ENCODE results near the gene HOXA10. TPM values are rescaled to one million over a fixed set of nuclear protein-coding genes. Genes with fewer than 3 reads are reported as not detected.

The HOXA10 gene
- total RNA-seq, 1 experiment from 2014 or later, result 9.5 TPM

DNA sequence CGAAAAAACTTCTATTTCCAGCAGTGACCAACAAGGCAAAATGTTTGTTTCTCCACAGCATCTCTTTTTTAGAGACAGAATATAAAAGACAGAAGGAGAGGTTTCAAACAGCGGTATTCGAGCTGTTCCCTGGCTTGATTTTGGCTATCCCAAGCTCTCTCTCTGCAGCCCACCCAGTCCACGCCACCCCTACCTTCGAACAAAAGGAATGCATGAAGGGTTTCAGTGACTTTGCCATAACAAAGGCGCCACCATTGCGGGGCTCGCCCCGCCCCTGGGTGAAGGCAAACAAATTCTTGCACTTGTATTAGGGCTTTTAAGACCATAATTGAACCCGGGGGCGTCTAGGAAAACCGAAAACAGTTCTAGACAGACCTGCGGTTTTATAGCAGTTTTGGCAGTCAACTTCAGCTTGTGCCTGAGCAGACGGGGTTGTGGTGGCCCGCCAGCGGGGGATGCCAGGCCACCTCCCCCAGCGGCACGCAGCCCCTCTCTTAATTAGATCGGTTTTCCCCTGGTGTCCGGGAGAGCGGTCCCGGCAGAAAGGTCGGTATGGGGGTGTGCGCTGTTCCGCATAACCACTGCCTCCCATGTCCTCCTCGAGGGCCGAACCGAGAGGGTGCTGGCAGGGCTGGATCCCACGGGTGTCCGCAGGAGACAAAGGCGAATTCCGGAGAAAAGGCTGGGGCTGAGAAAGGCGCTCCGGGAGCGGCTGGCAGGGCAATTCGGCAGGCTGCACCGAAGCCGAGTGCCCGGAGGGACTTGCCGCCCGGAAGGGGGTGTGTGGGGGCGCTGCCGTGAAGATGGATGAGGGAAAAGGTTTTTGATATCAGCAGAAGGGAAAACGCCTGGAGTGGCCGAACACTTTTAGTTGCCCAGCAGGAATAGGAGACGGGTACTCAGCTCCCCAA lies 13.6 kb upstream of the HOXA10 start:
- Mint-ChIP-seq H3K4me1 (ENCODE audit: low read depth, unreplicated experiment) (peaks cover 7% of the 10 kb centered on the region), H3K9me3 (ENCODE audit: unreplicated experiment) (no peaks in the 10 kb centered on the region), H3K36me3 (ENCODE audit: insufficient read depth, unreplicated experiment) (peaks cover 6% of the 10 kb centered on the region), H3K27me3 (ENCODE audit: insufficient read depth, unreplicated experiment) (peaks cover 8% of the 10 kb centered on the region), H3K4me3 (ENCODE audit: unreplicated experiment) (no peak overlapping the region), H3K27ac (ENCODE audit: unreplicated experiment) (no peak overlapping the region)
- no TSS peak for BruUV-seq (replicated peaks)
- TF ChIP-seq, protein P1, sequence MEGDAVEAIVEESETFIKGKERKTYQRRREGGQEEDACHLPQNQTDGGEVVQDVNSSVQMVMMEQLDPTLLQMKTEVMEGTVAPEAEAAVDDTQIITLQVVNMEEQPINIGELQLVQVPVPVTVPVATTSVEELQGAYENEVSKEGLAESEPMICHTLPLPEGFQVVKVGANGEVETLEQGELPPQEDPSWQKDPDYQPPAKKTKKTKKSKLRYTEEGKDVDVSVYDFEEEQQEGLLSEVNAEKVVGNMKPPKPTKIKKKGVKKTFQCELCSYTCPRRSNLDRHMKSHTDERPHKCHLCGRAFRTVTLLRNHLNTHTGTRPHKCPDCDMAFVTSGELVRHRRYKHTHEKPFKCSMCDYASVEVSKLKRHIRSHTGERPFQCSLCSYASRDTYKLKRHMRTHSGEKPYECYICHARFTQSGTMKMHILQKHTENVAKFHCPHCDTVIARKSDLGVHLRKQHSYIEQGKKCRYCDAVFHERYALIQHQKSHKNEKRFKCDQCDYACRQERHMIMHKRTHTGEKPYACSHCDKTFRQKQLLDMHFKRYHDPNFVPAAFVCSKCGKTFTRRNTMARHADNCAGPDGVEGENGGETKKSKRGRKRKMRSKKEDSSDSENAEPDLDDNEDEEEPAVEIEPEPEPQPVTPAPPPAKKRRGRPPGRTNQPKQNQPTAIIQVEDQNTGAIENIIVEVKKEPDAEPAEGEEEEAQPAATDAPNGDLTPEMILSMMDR (IDR thresholded peaks at IDR 0.05; ENCODE audit: insufficient read depth in 1 of 2, low read depth in 1 of 2, low read length in 1 of 2, severe bottlenecking in 1 of 2, unreplicated experiment in 1 of 2), result no peak
- Histone ChIP-seq H3K4me1 (peaks cover 14% of the 10 kb centered on the region), H3K27me3 (replicated peaks; ENCODE audit: control insufficient read depth, insufficient read depth, low read length) (peaks cover 5% of the 10 kb centered on the region), H3K4me3 (ENCODE audit: low read depth, low read length) (no peak overlapping the region), H3K9me3 (no peaks in the 10 kb centered on the region), H3K36me3 (ENCODE audit: control insufficient read depth, insufficient read depth, low read length) (no peaks in the 10 kb centered on the region)
- POLR2A ChIA-PET, result no interaction called here
- CTCF ChIA-PET, result interaction anchor here (1.9 kb wide), 1 partner anchor 8 kb away, joined by 6 read pairs; no protein-coding TSS in a partner anchor
- no peak for DNase-seq
- intact Hi-C loops (cut with micrococcal nuclease; ENCODE audit: unreplicated experiment), result no loop called here

DNA sequence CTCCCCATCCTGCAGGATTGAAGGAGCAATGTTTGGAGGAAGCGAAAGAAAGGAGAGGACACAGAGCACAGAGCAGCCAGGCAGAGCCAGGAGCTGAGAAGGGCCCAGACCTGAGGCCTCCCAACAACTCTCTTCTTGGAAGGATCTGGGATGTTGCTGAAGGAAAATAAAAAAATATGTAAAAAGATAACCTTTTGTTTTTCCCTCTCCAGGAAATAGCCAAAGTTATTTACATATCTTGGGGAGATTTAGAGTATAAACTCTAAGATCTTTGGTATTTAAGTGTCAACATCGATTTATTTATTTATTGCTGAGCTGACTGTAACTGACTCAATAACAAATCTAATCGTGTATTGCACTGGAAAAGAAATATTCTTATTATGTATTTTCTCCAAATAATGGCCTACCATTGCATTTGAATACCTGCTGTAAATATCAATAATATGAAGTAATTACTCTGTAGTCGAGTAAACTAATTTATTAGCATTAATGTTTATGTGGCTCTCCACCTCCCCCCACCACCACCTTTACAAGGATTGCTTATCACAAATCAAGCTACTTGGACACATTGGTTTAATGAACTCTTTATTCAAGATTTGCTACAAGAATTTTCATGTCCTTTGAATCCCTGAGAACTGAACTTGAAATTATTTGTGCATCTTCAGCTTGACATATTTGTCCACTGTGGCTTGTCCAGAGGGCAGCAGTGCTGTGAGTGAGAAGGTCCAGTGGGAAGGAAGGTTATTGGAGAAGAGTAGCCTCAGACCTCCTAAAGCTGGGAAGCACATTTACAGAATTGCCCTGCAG lies 12.8 kb upstream of the HOXA10 start:
- CTCF ChIA-PET, result interaction anchor here (0.6 to 1.9 kb wide), 2 partner anchors 9 to 467 kb away, joined by 3 to 6 read pairs; no protein-coding TSS in a partner anchor
- intact Hi-C loops (cut with micrococcal nuclease; ENCODE audit: unreplicated experiment), result no loop called here
- BruUV-seq (replicated peaks), result no TSS peak
- no peak for DNase-seq
- H3K4me1 ChIP-seq, result peaks cover 14% of the 10 kb centered on the region
- Mint-ChIP-seq H3K36me3 (ENCODE audit: insufficient read depth, unreplicated experiment) (peaks cover 6% of the 10 kb centered on the region), H3K4me1 (ENCODE audit: low read depth, unreplicated experiment) (peaks cover 7% of the 10 kb centered on the region), H3K4me3 (ENCODE audit: unreplicated experiment) (no peak overlapping the region), H3K27ac (ENCODE audit: unreplicated experiment) (no peak overlapping the region), H3K9me3 (ENCODE audit: unreplicated experiment) (no peaks in the 10 kb centered on the region), H3K27me3 (ENCODE audit: insufficient read depth, unreplicated experiment) (peaks cover 8% of the 10 kb centered on the region)
- H3K27me3 ChIP-seq (replicated peaks; ENCODE audit: control insufficient read depth, insufficient read depth, low read length), result peaks cover 5% of the 10 kb centered on the region
- TF ChIP-seq, protein P1 (IDR thresholded peaks at IDR 0.05; ENCODE audit: insufficient read depth in 1 of 2, low read depth in 1 of 2, low read length in 1 of 2, severe bottlenecking in 1 of 2, unreplicated experiment in 1 of 2), result no peak
- H3K36me3 ChIP-seq (ENCODE audit: control insufficient read depth, insufficient read depth, low read length), result no peaks in the 10 kb centered on the region
- no peaks in the 10 kb centered on the region for H3K9me3 ChIP-seq
- POLR2A ChIA-PET, result no interaction called here
- H3K4me3 ChIP-seq (ENCODE audit: low read depth, low read length), result no peak overlapping the region

Measured in Caco-2 (cell line).